OCI-LY1 (cell line): ENCODE measurements around the gene SIRT7.

ENCODE experiments used
- H2AFZ ChIP-seq: fragments of 200-600 bp; sonication (generic), shearing (Covaris generic); 2 replicates; pipeline ENCODE4 v1.6.0; 2014; ENCODE audit warnings: antibody characterized with exemption, mild to moderate bottlenecking, low read length
- H3F3A ChIP-seq: fragments of 200-600 bp; sonication (generic), shearing (Covaris generic); 2 replicates; pipeline ENCODE4 v1.6.0; 2014; ENCODE audit warnings: mild to moderate bottlenecking, antibody characterized with exemption, low read length, moderate library complexity; ENCODE audit not compliant: insufficient read depth
- H3K27ac ChIP-seq: fragments of 200-600 bp; sonication (generic); 2 replicates; pipeline ENCODE4 v1.5.1; 2014; ENCODE audit warnings: low read length, mixed run types, mild to moderate bottlenecking, low read depth; ENCODE audit not compliant: poor library complexity, severe bottlenecking
- H3K27me3 ChIP-seq: fragments of 200-600 bp; sonication (generic); 2 replicates; pipeline ENCODE4 v1.6.0; 2014; ENCODE audit warnings: antibody characterized with exemption, mild to moderate bottlenecking, low read length, moderate library complexity; ENCODE audit not compliant: insufficient read depth
- H3K36me3 ChIP-seq: fragments of 200-600 bp; sonication (generic); 2 replicates; pipeline ENCODE4 v1.6.1; 2014; ENCODE audit warnings: mild to moderate bottlenecking, antibody characterized with exemption, low read length, moderate library complexity, mixed read lengths; ENCODE audit not compliant: insufficient read depth
- H3K4me1 ChIP-seq: fragments of 200-600 bp; sonication (generic); 2 replicates; pipeline ENCODE4 v1.5.1; 2014; ENCODE audit warnings: mild to moderate bottlenecking, low read length, moderate library complexity; ENCODE audit not compliant: insufficient read depth, severe bottlenecking
- H3K4me2 ChIP-seq: fragments of 200-600 bp; sonication (generic), shearing (Covaris generic); 2 replicates; pipeline ENCODE4 v1.6.1; 2014; ENCODE audit warnings: low read length
- H3K4me3 ChIP-seq: fragments of 200-600 bp; sonication (generic); 2 replicates; pipeline ENCODE4 v1.5.1; 2014; ENCODE audit warnings: low read length, low read depth, mild to moderate bottlenecking, mixed read lengths; ENCODE audit not compliant: poor library complexity, severe bottlenecking
- H3K79me2 ChIP-seq: fragments of 200-600 bp; shearing (Covaris generic); 2 replicates; pipeline ENCODE4 v1.6.1; 2016; ENCODE audit warnings: mixed run types, low read length, mixed read lengths; ENCODE audit not compliant: insufficient read depth
- H3K9ac ChIP-seq: fragments of 200-600 bp; sonication (generic), shearing (Covaris generic); 2 replicates; pipeline ENCODE4 v1.6.1; 2014; ENCODE audit warnings: mild to moderate bottlenecking, low read length, mixed read lengths
- H3K9me2 ChIP-seq: fragments of 200-600 bp; sonication (generic), shearing (Covaris generic); 2 replicates; pipeline ENCODE4 v1.6.1; 2014; ENCODE audit warnings: low read depth, mild to moderate bottlenecking, low read length, mixed read lengths
- H3K9me3 ChIP-seq: fragments of 200-600 bp; shearing (Covaris generic); 2 replicates; pipeline ENCODE4 v1.6.1; 2014; ENCODE audit warnings: low read length, mixed read lengths
- H4K20me1 ChIP-seq: fragments of 200-600 bp; sonication (generic), shearing (Covaris generic); 2 replicates; pipeline ENCODE4 v1.6.0; 2016; ENCODE audit warnings: mild to moderate bottlenecking, low read length; ENCODE audit not compliant: insufficient read depth
- EZH2 ChIP-seq: fragments of 200-600 bp; sonication (generic), shearing (Covaris generic); IDR thresholded peaks from 2 replicates; pipeline ENCODE4 v1.8.0; 2017; ENCODE audit warnings: borderline replicate concordance, mixed run types, mild to moderate bottlenecking, antibody characterized with exemption, low read length, moderate library complexity, mixed read lengths
- TF ChIP-seq, protein P1 (sequence below): fragments of 200-600 bp; sonication (generic), shearing (Covaris generic); IDR thresholded peaks from 2 replicates; pipeline ENCODE4 v1.5.1; 2017; ENCODE audit warnings: mild to moderate bottlenecking, antibody characterized with exemption, low read length, moderate library complexity, mixed read lengths

The SIRT7 gene

GRCh38 chr17:81911277-81911961, 6.6 kb downstream of the SIRT7 start, which contains the start of gene PCYT2:
TSS of gene PCYT2 (minus strand) at chr17:81911399. CDS start at chr17:81911355, 44 bp downstream.
- TF ChIP-seq, protein P1, sequence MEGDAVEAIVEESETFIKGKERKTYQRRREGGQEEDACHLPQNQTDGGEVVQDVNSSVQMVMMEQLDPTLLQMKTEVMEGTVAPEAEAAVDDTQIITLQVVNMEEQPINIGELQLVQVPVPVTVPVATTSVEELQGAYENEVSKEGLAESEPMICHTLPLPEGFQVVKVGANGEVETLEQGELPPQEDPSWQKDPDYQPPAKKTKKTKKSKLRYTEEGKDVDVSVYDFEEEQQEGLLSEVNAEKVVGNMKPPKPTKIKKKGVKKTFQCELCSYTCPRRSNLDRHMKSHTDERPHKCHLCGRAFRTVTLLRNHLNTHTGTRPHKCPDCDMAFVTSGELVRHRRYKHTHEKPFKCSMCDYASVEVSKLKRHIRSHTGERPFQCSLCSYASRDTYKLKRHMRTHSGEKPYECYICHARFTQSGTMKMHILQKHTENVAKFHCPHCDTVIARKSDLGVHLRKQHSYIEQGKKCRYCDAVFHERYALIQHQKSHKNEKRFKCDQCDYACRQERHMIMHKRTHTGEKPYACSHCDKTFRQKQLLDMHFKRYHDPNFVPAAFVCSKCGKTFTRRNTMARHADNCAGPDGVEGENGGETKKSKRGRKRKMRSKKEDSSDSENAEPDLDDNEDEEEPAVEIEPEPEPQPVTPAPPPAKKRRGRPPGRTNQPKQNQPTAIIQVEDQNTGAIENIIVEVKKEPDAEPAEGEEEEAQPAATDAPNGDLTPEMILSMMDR, result peak; percentile 35; the same call in 1 of the 2 replicates
- TF ChIP-seq EZH2, result no peak
- Histone ChIP-seq H3K4me1 (peaks cover 20% of the 10 kb centered on the region), H3K4me3 (peak within 1 kb of the TSS; percentile 79), H2AFZ (no peak within 1 kb of the TSS), H3K36me3 (peaks cover 67% of the 10 kb centered on the region), H3K4me2 (peak within 1 kb of the TSS; percentile 96), H3K9me3 (no peaks in the 10 kb centered on the region), H4K20me1 (no peaks in the 10 kb centered on the region), H3K9ac (peak within 1 kb of the TSS; percentile 74), H3K79me2 (no peaks in the 10 kb centered on the region), H3K27me3 (no peaks in the 10 kb centered on the region), H3K9me2 (no peaks in the 10 kb centered on the region), H3K27ac (peak within 1 kb of the TSS; percentile 1), H3F3A (no peaks in the 10 kb centered on the region)

- peaks cover 69% of the 10 kb centered on the region for H3K36me3 ChIP-seq
These were observed 7.1 kb downstream of the SIRT7 start for GRCh38 chr17:81910840-81911276.

DNA sequence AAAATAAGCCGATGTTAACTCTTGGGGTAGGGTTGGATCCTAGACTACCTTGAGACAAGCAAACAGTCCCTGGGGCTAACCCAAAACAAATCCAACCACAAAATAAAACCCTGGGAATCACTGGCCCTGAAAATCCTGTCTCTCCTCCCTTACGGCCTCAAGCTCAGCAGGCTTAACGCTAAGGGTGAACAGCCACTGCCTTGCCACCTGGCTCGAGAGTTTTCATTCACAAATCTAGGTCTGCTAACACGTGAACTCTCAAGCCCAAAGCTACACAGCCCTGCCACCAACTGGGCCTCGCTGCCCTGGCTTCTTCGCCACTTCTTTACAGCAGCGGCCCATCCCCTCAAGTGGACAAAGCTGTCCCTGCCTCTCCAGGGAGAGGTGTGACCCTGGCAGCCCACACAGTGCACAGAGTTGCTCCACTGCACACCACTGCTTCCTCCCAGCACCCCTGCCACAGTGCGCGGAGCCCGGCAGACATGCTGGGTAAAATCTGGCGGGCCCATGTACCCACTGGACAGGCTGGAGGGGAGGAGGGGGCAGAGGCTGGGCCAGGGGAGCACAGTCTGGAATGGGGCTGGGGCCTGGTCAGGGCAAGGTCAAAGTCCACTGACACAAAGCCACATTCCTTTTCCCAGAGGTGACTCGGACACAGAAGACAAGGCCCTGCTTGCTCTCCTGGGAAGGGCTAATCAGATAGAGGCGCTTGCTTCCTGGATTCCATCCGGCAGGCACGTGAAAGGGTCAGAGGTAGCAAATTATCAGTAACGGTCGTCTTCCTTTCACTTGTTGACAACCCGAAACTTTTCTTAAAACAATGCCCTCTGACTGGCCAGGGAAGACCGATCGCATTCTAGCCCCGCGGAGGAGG, 7.8 kb downstream of the SIRT7 start:
- Histone ChIP-seq H4K20me1 (no peaks in the 10 kb centered on the region), H3F3A (no peaks in the 10 kb centered on the region), H3K79me2 (no peaks in the 10 kb centered on the region), H3K27ac (peak overlapping the region; percentile 1), H3K9me3 (no peaks in the 10 kb centered on the region), H3K9ac (peak overlapping the region; percentile 74), H3K4me3 (peak overlapping the region; percentile 79), H3K4me2 (peak overlapping the region; percentile 96), H3K4me1 (peaks cover 16% of the 10 kb centered on the region), H3K9me2 (no peaks in the 10 kb centered on the region), H3K27me3 (no peaks in the 10 kb centered on the region), H3K36me3 (peaks cover 68% of the 10 kb centered on the region), H2AFZ (no peak overlapping the region)
- no peak for TF ChIP-seq EZH2
- TF ChIP-seq, protein P1, result no peak

More at GRCh38 chr17:81910840-81911276, 7.1 kb downstream of the SIRT7 start:
- H3K4me1 ChIP-seq, result peaks cover 16% of the 10 kb centered on the region
- peak overlapping the region; percentile 74 for H3K9ac ChIP-seq
- H3K27me3 ChIP-seq, result no peaks in the 10 kb centered on the region
- no peaks in the 10 kb centered on the region for H3K9me2 ChIP-seq
- H3K79me2 ChIP-seq, result no peaks in the 10 kb centered on the region
- no peaks in the 10 kb centered on the region for H4K20me1 ChIP-seq
- peak overlapping the region; percentile 96 for H3K4me2 ChIP-seq
- no peaks in the 10 kb centered on the region for H3F3A ChIP-seq
- H3K9me3 ChIP-seq, result no peaks in the 10 kb centered on the region
- no peak overlapping the region for H3K27ac ChIP-seq
- H3K4me3 ChIP-seq, result peak overlapping the region; percentile 79
- no peak for TF ChIP-seq EZH2
- TF ChIP-seq, protein P1, result no peak
- H2AFZ ChIP-seq, result no peak overlapping the region
